Measurements from ENCODE around the gene PPP2R2B.

PPP2R2B gene

DNA sequence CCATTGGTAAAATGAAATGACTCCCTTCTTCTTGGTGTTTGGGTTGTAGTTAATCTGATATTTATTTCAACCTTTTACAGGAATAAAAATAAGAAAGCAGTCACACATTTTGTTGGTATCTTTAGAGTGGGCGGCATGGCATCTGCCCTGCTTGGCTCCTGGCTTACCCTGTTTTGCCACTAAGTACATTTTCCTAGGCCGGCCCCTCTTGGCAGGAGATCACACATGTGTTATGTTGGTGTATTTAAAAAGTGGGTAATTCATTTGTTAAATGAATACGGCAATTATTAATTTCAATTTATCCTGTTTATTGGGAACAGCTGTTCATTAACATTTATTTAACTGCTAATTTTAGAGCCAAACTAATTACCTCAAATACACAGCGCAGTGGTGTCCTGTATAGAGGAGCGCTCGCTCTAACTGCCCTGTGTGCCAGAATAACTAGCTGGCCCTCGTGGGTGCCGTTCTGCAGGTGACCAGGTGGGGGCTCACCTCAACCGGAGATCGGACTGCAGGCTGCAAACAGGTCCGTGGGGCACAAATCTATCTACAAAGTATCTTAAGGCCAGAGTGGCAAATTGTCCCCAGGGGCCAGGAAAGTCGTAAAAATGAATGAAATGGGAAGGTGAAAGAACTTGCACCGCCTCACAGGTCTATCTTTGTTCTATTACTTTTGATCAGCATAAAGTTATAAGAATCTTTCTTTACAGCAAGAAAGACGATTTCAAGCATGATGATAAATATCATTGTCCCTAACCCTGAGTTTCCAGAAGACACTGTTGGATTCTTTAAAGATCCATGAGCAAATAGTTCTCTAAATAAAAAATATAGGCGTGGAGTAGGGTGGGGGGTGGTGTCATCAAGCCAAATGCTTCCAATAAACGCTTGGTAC, 336.4 kb downstream of the PPP2R2B start:
- peak; percentile 60 for DNase-seq (ENCODE audit: low spot score)

- DNase-seq (ENCODE audit: low spot score), result no peak
These were observed 338.1 kb downstream of the PPP2R2B start for GRCh38 chr5:146540414-146540813.

- no peak for DNase-seq (ENCODE audit: low spot score)
These were observed 338.6 kb downstream of the PPP2R2B start for GRCh38 chr5:146539973-146540372.

- DNase-seq (ENCODE audit: low spot score), result no peak
These were observed 340.1 kb downstream of the PPP2R2B start for GRCh38 chr5:146538432-146538831.

DNA sequence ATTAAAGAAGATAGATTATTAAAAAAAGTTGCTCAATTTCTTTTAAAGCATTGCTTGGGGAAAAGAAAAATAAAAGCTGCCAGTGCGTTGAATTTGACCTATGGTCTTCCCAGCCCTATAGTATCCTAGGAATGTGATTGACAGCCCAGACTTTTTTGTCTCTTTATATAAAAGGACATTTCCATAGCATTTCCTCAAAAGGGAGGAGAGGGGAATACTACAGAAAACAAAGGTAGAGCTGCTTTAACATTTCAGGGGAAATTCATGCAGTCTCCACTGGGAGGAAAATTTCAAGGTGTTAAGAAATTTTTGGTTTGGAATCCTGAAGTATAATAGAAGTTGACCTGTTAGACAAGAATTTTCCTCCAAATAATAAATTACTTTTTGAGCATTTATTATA, 344.7 kb downstream of the PPP2R2B start:
- no peak for DNase-seq (ENCODE audit: low spot score)

GRCh38 chr5:146533260-146533857, 345.2 kb downstream of the PPP2R2B start:
- peak; percentile 68 for DNase-seq (ENCODE audit: low spot score)
